PC-3 (cell line): ENCODE data around the gene AGTPBP1. TPM values are rescaled to one million over a fixed set of nuclear protein-coding genes. Genes with fewer than 3 reads are reported as not detected.

Experiments used
- ATAC-seq: fragments of 200-7000 bp; cut with Tn5 transposase; 2 replicates; pipeline ENCODE4 v1.9.1; 2020; ENCODE audit warnings: mild to moderate bottlenecking, moderate library complexity
- BruUV-seq: library from RNA; stranded (reverse); fragments of 400-500 nt; replicated peaks from 2 replicates; lab custom pipeline; 2021; lab: Mats Ljungman, UMichigan
- CTCF ChIA-PET: fragments of 300-600 bp; sonication (Branson Sonifier 250); formaldehyde crosslinking; loops from one replicate; lab custom pipeline; 2022; ENCODE audit warnings: antibody characterized with exemption; lab: Charles Lee
- POLR2A ChIA-PET: fragments of 300-600 bp; sonication (Branson Sonifier 250); formaldehyde crosslinking; loops from one replicate; lab custom pipeline; 2022; ENCODE audit warnings: antibody characterized with exemption; ENCODE audit not compliant: unreplicated experiment; lab: Charles Lee
- DNase-seq: peaks from one replicate; pipeline ENCODE4 v3.0.0-alpha.2; 2015
- H2AFZ ChIP-seq: fragments of 300-600 bp; sonication (generic); 2 replicates; pipeline ENCODE4 v1.6.0; 2016; ENCODE audit warnings: antibody characterized with exemption, low read length
- H3F3A ChIP-seq: fragments of 300-600 bp; sonication (generic); one replicate; pipeline ENCODE4 v1.6.0; 2017; ENCODE audit warnings: antibody characterized with exemption, low read length, control low read depth, mild to moderate bottlenecking; ENCODE audit not compliant: unreplicated experiment
- H3K27ac ChIP-seq: fragments of 300-600 bp; sonication (generic); 2 replicates; pipeline ENCODE4 v1.5.1; 2016; ENCODE audit warnings: mild to moderate bottlenecking, low read length
- H3K27me3 ChIP-seq: fragments of 300-600 bp; sonication (generic); 2 replicates; pipeline ENCODE4 v1.6.1; 2016; ENCODE audit warnings: low read length, mixed read lengths
- H3K36me3 ChIP-seq: fragments of 300-600 bp; sonication (generic); 2 replicates; pipeline ENCODE4 v1.6.1; 2016; ENCODE audit warnings: low read depth, mixed run types, low read length, mixed read lengths
- H3K4me1 ChIP-seq: fragments of 300-600 bp; sonication (generic); 2 replicates; pipeline ENCODE4 v1.5.1; 2016; ENCODE audit warnings: low read length; ENCODE audit not compliant: insufficient read depth
- H3K4me2 ChIP-seq: fragments of 300-600 bp; sonication (generic); 2 replicates; pipeline ENCODE4 v1.6.0; 2016; ENCODE audit warnings: low read length
- H3K4me3 ChIP-seq: fragments of 300-600 bp; sonication (generic); 2 replicates; pipeline ENCODE4 v1.5.1; 2016; ENCODE audit warnings: mild to moderate bottlenecking, low read length, mixed read lengths
- H3K79me2 ChIP-seq: fragments of 300-600 bp; sonication (generic); 2 replicates; pipeline ENCODE4 v1.6.1; 2017; ENCODE audit warnings: low read length, mixed read lengths
- H3K9ac ChIP-seq: fragments of 300-600 bp; sonication (generic); 2 replicates; pipeline ENCODE4 v1.6.0; 2016; ENCODE audit warnings: mild to moderate bottlenecking, low read length
- H3K9me2 ChIP-seq: fragments of 300-600 bp; sonication (generic); replicated peaks from 2 replicates; pipeline ENCODE4 v1.6.1; 2016; ENCODE audit warnings: mixed run types, low read length, mixed read lengths
- H3K9me3 ChIP-seq: fragments of 300-600 bp; sonication (generic); 2 replicates; pipeline ENCODE4 v1.6.1; 2016; ENCODE audit warnings: low read length, mixed read lengths
- H4K20me1 ChIP-seq: fragments of 300-600 bp; sonication (generic); 2 replicates; pipeline ENCODE4 v1.6.1; 2016; ENCODE audit warnings: low read length, mixed read lengths
- EZH2 ChIP-seq: fragments of 300-600 bp; sonication (generic); IDR thresholded peaks from one replicate; pipeline ENCODE4 v1.6.1; 2017; ENCODE audit warnings: antibody characterized with exemption, mild to moderate bottlenecking, low read length; ENCODE audit not compliant: unreplicated experiment
- EZH2phosphoT487 ChIP-seq: fragments of 300-600 bp; sonication (generic); IDR thresholded peaks from 2 replicates; pipeline ENCODE4 v1.6.1; 2018; ENCODE audit warnings: mild to moderate bottlenecking, antibody characterized with exemption, low read length, borderline replicate concordance
- intact Hi-C: fragments of 100-400 bp; cut with micrococcal nuclease; formaldehyde crosslinking; loops from 2 replicates; pipeline ENCODE4 v1.9.0; 2023
- total RNA-seq: library from RNA; depleted of rRNA; stranded (reverse); fragments of >200 nt; gene quantifications from 2 replicates; pipeline ENCODE4 v1.2.3, GENCODE V29; 2014
- TF ChIP-seq, protein P1 (sequence below): fragments of 300-600 bp; sonication (generic); conservative IDR thresholded peaks from 2 replicates; pipeline ENCODE4 v1.5.1; 2017; ENCODE audit warnings: antibody characterized with exemption, low read depth, mild to moderate bottlenecking, low read length

Gene AGTPBP1
- total RNA-seq, 1 experiment from 2014 or later, result 6.0 TPM

DNA sequence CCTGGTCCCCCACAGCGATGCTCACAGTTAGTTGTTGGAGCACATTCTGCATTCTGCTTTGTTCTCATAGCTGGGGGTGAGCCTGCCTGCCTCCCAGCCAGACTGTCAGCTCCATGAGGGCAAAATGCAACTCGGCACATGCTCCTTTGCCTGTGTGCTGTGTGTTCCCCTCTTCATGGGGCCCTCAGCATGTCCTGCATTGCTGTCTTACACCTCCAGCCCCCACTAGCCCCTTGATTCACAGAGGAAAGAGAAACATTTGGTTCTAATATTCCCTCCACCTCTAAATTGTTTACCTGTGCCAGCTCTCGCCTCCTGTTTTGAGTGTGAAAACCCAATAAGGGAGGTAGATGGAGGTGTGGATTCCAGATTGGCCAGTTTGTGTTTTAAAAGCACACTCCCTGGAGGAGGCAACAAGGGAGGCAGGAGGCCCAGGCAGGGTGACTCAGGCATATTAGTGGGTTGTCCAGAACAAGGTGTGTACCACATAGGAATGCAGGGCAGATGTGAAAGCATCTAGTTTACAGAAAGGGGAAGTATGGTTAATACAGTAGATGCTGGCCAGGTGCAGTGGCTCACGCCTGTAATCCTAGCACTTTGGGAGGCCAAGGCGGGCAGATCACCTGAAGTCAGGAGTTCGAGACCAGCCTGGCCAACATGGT lies 224.6 kb downstream of the AGTPBP1 start:
- no peaks in the 10 kb centered on the region for H4K20me1 ChIP-seq
- no peak overlapping the region for H3K9ac ChIP-seq
- no peaks in the 10 kb centered on the region for H3F3A ChIP-seq
- peak; percentile 60 for DNase-seq
- no TSS peak for BruUV-seq
- H3K4me1 ChIP-seq, result no peaks in the 10 kb centered on the region
- no peaks in the 10 kb centered on the region for H3K36me3 ChIP-seq
- no peaks in the 10 kb centered on the region for H3K9me2 ChIP-seq
- H3K79me2 ChIP-seq, result no peaks in the 10 kb centered on the region
- intact Hi-C loops, result no loop called here
- CTCF ChIA-PET, result no interaction called here
- H3K27ac ChIP-seq, result no peak overlapping the region
- ATAC-seq, result 0 out of 2 replicates have a peak, but pooled peaks have one; percentile 42
- no peak overlapping the region for H2AFZ ChIP-seq
- no peak overlapping the region for H3K4me3 ChIP-seq
- no peaks in the 10 kb centered on the region for H3K9me3 ChIP-seq
- POLR2A ChIA-PET, result interaction anchor here (0.6 kb wide), 1 partner anchor 9 kb away, joined by 3 read pairs; no protein-coding TSS in a partner anchor
- no peak overlapping the region for H3K4me2 ChIP-seq
- TF ChIP-seq EZH2 (no peak), EZH2phosphoT487 (no peak)
- TF ChIP-seq, protein P1, sequence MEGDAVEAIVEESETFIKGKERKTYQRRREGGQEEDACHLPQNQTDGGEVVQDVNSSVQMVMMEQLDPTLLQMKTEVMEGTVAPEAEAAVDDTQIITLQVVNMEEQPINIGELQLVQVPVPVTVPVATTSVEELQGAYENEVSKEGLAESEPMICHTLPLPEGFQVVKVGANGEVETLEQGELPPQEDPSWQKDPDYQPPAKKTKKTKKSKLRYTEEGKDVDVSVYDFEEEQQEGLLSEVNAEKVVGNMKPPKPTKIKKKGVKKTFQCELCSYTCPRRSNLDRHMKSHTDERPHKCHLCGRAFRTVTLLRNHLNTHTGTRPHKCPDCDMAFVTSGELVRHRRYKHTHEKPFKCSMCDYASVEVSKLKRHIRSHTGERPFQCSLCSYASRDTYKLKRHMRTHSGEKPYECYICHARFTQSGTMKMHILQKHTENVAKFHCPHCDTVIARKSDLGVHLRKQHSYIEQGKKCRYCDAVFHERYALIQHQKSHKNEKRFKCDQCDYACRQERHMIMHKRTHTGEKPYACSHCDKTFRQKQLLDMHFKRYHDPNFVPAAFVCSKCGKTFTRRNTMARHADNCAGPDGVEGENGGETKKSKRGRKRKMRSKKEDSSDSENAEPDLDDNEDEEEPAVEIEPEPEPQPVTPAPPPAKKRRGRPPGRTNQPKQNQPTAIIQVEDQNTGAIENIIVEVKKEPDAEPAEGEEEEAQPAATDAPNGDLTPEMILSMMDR, result no peak
- H3K27me3 ChIP-seq, result peaks cover 14% of the 10 kb centered on the region

DNA sequence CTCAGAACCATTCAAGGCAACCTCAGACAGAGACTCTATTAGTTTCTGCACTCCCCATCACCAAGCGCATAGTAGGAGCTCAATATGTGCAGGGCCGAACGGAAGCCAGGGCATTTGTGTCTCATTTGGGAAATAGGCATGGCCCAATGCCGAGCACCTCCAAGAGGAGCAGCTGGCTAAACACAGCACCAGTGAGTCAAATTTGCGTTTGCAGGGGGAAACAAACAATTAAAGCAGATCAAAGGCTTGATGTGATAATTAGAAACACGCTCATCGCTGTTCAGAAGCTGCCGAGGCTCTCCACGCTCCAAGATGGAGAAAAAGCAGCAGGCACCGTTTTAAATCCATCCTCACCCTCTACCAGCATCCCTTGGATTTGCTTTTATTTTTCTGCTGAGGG lies 225.3 kb downstream of the AGTPBP1 start:
- no TSS peak for BruUV-seq
- H3K9me2 ChIP-seq, result no peaks in the 10 kb centered on the region
- no peaks in the 10 kb centered on the region for H3K36me3 ChIP-seq
- intact Hi-C loops, result no loop called here
- ATAC-seq (no peak), DNase-seq (no peak)
- TF ChIP-seq, protein P1, result no peak
- TF ChIP-seq EZH2 (no peak), EZH2phosphoT487 (no peak)
- no peaks in the 10 kb centered on the region for H3K9me3 ChIP-seq
- no peaks in the 10 kb centered on the region for H4K20me1 ChIP-seq
- H3K27ac ChIP-seq, result no peak overlapping the region
- POLR2A ChIA-PET, result interaction anchor here (0.6 kb wide), 1 partner anchor 8 kb away, joined by 3 read pairs; no protein-coding TSS in a partner anchor
- no peak overlapping the region for H3K4me3 ChIP-seq
- H3K79me2 ChIP-seq, result no peaks in the 10 kb centered on the region
- H3K4me1 ChIP-seq, result no peaks in the 10 kb centered on the region
- no peaks in the 10 kb centered on the region for H3F3A ChIP-seq
- CTCF ChIA-PET, result no interaction called here
- no peak overlapping the region for H3K4me2 ChIP-seq
- no peak overlapping the region for H3K9ac ChIP-seq
- H3K27me3 ChIP-seq, result peaks cover 8% of the 10 kb centered on the region
- no peak overlapping the region for H2AFZ ChIP-seq

DNA sequence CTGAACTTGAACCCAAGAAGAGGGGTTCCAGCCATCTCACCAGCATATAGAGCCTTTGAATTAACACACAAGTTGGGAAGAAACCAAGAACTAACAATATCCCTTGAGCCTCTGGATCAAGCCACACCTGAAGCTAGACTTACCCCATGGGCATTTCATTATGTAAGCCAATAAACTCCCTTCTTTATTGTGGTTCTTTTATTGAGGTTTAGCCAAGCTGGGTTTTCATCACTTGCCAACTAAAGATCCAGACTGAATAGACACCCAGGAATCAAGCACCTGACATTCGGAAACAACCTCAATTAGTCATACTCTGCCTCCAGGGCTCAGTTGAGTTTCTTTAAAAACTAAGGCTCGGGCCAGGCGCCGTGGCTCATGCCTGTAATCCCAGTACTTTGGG lies 226.7 kb downstream of the AGTPBP1 start:
- no TSS peak for BruUV-seq
- DNase-seq, result peak; percentile 36
- H4K20me1 ChIP-seq, result no peaks in the 10 kb centered on the region
- no peak overlapping the region for H3K4me2 ChIP-seq
- no peak overlapping the region for H3K9ac ChIP-seq
- H3K4me1 ChIP-seq, result no peaks in the 10 kb centered on the region
- ATAC-seq, result no peak
- H3K36me3 ChIP-seq, result no peaks in the 10 kb centered on the region
- no peaks in the 10 kb centered on the region for H3K9me3 ChIP-seq
- ChIA-PET CTCF (no interaction called here), POLR2A (no interaction called here)
- no peak overlapping the region for H3K27ac ChIP-seq
- no peak overlapping the region for H2AFZ ChIP-seq
- intact Hi-C loops, result no loop called here
- no peak overlapping the region for H3K4me3 ChIP-seq
- no peaks in the 10 kb centered on the region for H3F3A ChIP-seq
- no peaks in the 10 kb centered on the region for H3K9me2 ChIP-seq
- TF ChIP-seq EZH2phosphoT487, result no peak
- no peak for TF ChIP-seq EZH2
- TF ChIP-seq, protein P1, result no peak
- H3K79me2 ChIP-seq, result no peaks in the 10 kb centered on the region
- H3K27me3 ChIP-seq, result no peaks in the 10 kb centered on the region
